ENCODE data around the gene CCDC183. TPM values are rescaled to one million over a fixed set of nuclear protein-coding genes. Genes with fewer than 3 reads are reported as not detected.
"Not testable (repeated sequence)": the region's sequence is repeated elsewhere in the genome, so short reads cannot be mapped to it uniquely, and the experiment has no call there.

The CCDC183 gene
- polyA plus RNA-seq, 1 donor (not counting 4 experiments of a cell fraction or from before 2014, with no cell fraction given): 0.03 TPM

GRCh38 chr9:136765041-136765440 is 31.1 kb upstream of the CCDC183 start:
- H3K4me3 ChIP-seq (ENCODE audit: control insufficient read depth in 2 of 3, extremely low read depth in 1 of 3, insufficient read depth in 2 of 3, low read depth in 1 of 3, low read length in 3 of 3): no peak overlapping the region
- H4K20me1 ChIP-seq (ENCODE audit: control insufficient read depth, extremely low read depth, insufficient read depth, low read length): no peaks in the 10 kb centered on the region
- no peaks in the 10 kb centered on the region for H3K79me2 ChIP-seq (ENCODE audit: control insufficient read depth, insufficient read depth, low read length)
- DNase-seq (ENCODE audit: low read depth, low spot score): no peak
- H3K9me1 ChIP-seq (ENCODE audit: control insufficient read depth, extremely low read depth, insufficient read depth, low read length): no peaks in the 10 kb centered on the region
- H3K36me3 ChIP-seq (ENCODE audit: control insufficient read depth in 2 of 2, extremely low read depth in 1 of 2, insufficient read depth in 2 of 2, low read length in 2 of 2): no peaks in the 10 kb centered on the region
- no peak overlapping the region for H3K9ac ChIP-seq (ENCODE audit: control insufficient read depth, extremely low read depth, insufficient read depth, low read length)
- H3K4me2 ChIP-seq (ENCODE audit: control insufficient read depth, extremely low read depth, insufficient read depth, low read depth, low read length): no peak overlapping the region
- no peaks in the 10 kb centered on the region for H3K4me1 ChIP-seq (ENCODE audit: control insufficient read depth, extremely low read depth, insufficient read depth, low read length)
- H3K9me3 ChIP-seq (ENCODE audit: control insufficient read depth, low read depth, low read length): no peaks in the 10 kb centered on the region
- dilution Hi-C loops (cut with MboI; ENCODE audit: extremely low pct_ligation_motif_present, low sequenced_read_pairs): no loop called here
- H2AFZ ChIP-seq (ENCODE audit: control insufficient read depth, low read length): no peak overlapping the region
- H3K27ac ChIP-seq (ENCODE audit: control insufficient read depth, insufficient read depth, low read length): no peak overlapping the region
- TF ChIP-seq EZH2 (IDR thresholded peaks at IDR 0.05; ENCODE audit: low read length): no peak
- TF ChIP-seq CTCF (optimal IDR thresholded peaks at IDR 0.05 in 1 of 3, IDR thresholded peaks at IDR 0.05 in 1 of 3, conservative IDR thresholded peaks at IDR 0.05 in 1 of 3; ENCODE audit: extremely low read depth in 1 of 3, insufficient read depth in 2 of 3, low read length in 3 of 3): no peak
- no peak for FAIRE-seq
- peaks cover 17% of the 10 kb centered on the region for H3K27me3 ChIP-seq (ENCODE audit: control insufficient read depth, extremely low read depth, insufficient read depth, low read length)

GRCh38 chr9:136765745-136766409 is 30.3 kb upstream of the CCDC183 start:
- H3K4me2 ChIP-seq (ENCODE audit: control insufficient read depth, extremely low read depth, insufficient read depth, low read depth, low read length); H4K20me1 ChIP-seq (ENCODE audit: control insufficient read depth, extremely low read depth, insufficient read depth, low read length); dilution Hi-C loops (cut with MboI; ENCODE audit: extremely low pct_ligation_motif_present, low sequenced_read_pairs); H3K4me1 ChIP-seq (ENCODE audit: control insufficient read depth, extremely low read depth, insufficient read depth, low read length); H3K4me3 ChIP-seq (ENCODE audit: control insufficient read depth in 2 of 3, extremely low read depth in 1 of 3, insufficient read depth in 2 of 3, low read depth in 1 of 3, low read length in 3 of 3); DNase-seq (ENCODE audit: low read depth, low spot score); H3K79me2 ChIP-seq (ENCODE audit: control insufficient read depth, insufficient read depth, low read length); FAIRE-seq; H3K27ac ChIP-seq (ENCODE audit: control insufficient read depth, insufficient read depth, low read length); H3K9ac ChIP-seq (ENCODE audit: control insufficient read depth, extremely low read depth, insufficient read depth, low read length); H3K9me3 ChIP-seq (ENCODE audit: control insufficient read depth, low read depth, low read length); H2AFZ ChIP-seq (ENCODE audit: control insufficient read depth, low read length); H3K9me1 ChIP-seq (ENCODE audit: control insufficient read depth, extremely low read depth, insufficient read depth, low read length); H3K36me3 ChIP-seq (ENCODE audit: control insufficient read depth in 2 of 2, extremely low read depth in 1 of 2, insufficient read depth in 2 of 2, low read length in 2 of 2): not testable (repeated sequence)
- H3K27me3 ChIP-seq (ENCODE audit: control insufficient read depth, extremely low read depth, insufficient read depth, low read length): peaks cover 14% of the 10 kb centered on the region
